ENCODE measurements around the gene RAP1B.

GRCh38 chr12:68636268-68636667 is 25.6 kb downstream of the RAP1B start:
- TF ChIP-seq ZFX (IDR thresholded peaks at IDR 0.05) = no peak
- no peak for TF ChIP-seq CTCF (conservative IDR thresholded peaks at IDR 0.05)

Measured in C4-2B (cell line).